PFSK-1 (cell line): Measurements from ENCODE around the gene XXYLT1.

Experiments used
- FOXP2 ChIP-seq: optimal IDR thresholded peaks from 2 replicates; pipeline ENCODE3; 2011; ENCODE audit warnings: borderline replicate concordance, control low read depth, inconsistent platforms; ENCODE audit not compliant: insufficient read depth; ENCODE audit errors: extremely low read length, extremely low read depth
- POLR2AphosphoS5 ChIP-seq: IDR thresholded peaks from 2 replicates; pipeline ENCODE4 v1.6.1; 2012; ENCODE audit warnings: low read depth, mild to moderate bottlenecking, control low read depth, low read length, moderate library complexity
- SIN3A ChIP-seq: IDR thresholded peaks from 2 replicates; pipeline ENCODE4 v1.6.1; 2012; ENCODE audit warnings: mild to moderate bottlenecking, low read length, moderate library complexity, borderline replicate concordance; ENCODE audit not compliant: insufficient read depth
- TAF1 ChIP-seq: IDR thresholded peaks from 2 replicates; pipeline ENCODE4 v1.6.1; 2012; ENCODE audit warnings: low read length, control low read depth, borderline replicate concordance; ENCODE audit not compliant: insufficient read depth
- TF ChIP-seq, protein P1 (sequence below), 2 experiments: IDR thresholded peaks; 2 replicates each; pipeline versions ENCODE4 v1.6.1 to v1.8.0; 2011 to 2012; ENCODE audit warnings: low read depth in 2 of 2, low read length in 2 of 2, control low read depth in 1 of 2, inconsistent platforms in 1 of 2, mild to moderate bottlenecking in 1 of 2, moderate library complexity in 1 of 2; ENCODE audit not compliant: insufficient read depth in 1 of 2

The XXYLT1 gene

DNA sequence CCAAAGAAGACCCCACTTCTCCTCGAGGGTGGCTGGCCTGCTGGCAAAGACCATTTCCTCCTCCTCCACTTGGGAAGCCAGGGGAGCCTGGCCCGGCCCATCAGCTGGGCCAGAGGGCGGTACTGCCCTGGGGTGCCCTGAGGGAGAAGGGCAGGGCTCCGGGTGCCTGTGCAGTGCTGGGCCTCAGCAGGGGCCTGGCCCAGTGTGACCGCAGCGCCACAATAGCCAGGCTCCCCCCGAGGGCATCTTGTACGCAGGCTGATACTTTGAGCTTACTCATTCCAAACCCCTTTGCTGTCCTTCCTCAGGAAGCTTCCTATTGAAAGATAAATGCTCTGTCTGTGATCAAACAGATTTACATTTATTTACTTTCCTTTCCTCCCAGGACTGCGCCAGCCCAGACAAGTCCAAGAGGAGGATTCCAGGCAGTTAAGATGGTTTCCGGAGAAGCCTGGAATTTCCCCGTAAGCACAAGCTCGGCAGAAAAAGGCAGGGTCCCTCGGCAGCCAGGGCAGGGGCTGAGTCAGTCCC, 240.1 kb downstream of the XXYLT1 start:
- TF ChIP-seq SIN3A (no peak), TAF1 (no peak), POLR2AphosphoS5 (no peak), FOXP2 (no peak)
- TF ChIP-seq, protein P1, sequence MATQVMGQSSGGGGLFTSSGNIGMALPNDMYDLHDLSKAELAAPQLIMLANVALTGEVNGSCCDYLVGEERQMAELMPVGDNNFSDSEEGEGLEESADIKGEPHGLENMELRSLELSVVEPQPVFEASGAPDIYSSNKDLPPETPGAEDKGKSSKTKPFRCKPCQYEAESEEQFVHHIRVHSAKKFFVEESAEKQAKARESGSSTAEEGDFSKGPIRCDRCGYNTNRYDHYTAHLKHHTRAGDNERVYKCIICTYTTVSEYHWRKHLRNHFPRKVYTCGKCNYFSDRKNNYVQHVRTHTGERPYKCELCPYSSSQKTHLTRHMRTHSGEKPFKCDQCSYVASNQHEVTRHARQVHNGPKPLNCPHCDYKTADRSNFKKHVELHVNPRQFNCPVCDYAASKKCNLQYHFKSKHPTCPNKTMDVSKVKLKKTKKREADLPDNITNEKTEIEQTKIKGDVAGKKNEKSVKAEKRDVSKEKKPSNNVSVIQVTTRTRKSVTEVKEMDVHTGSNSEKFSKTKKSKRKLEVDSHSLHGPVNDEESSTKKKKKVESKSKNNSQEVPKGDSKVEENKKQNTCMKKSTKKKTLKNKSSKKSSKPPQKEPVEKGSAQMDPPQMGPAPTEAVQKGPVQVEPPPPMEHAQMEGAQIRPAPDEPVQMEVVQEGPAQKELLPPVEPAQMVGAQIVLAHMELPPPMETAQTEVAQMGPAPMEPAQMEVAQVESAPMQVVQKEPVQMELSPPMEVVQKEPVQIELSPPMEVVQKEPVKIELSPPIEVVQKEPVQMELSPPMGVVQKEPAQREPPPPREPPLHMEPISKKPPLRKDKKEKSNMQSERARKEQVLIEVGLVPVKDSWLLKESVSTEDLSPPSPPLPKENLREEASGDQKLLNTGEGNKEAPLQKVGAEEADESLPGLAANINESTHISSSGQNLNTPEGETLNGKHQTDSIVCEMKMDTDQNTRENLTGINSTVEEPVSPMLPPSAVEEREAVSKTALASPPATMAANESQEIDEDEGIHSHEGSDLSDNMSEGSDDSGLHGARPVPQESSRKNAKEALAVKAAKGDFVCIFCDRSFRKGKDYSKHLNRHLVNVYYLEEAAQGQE (IDR thresholded peaks at IDR 0.05; ENCODE audit: insufficient read depth in 1 of 2, low read depth in 2 of 2, low read length in 2 of 2), result no peak

DNA sequence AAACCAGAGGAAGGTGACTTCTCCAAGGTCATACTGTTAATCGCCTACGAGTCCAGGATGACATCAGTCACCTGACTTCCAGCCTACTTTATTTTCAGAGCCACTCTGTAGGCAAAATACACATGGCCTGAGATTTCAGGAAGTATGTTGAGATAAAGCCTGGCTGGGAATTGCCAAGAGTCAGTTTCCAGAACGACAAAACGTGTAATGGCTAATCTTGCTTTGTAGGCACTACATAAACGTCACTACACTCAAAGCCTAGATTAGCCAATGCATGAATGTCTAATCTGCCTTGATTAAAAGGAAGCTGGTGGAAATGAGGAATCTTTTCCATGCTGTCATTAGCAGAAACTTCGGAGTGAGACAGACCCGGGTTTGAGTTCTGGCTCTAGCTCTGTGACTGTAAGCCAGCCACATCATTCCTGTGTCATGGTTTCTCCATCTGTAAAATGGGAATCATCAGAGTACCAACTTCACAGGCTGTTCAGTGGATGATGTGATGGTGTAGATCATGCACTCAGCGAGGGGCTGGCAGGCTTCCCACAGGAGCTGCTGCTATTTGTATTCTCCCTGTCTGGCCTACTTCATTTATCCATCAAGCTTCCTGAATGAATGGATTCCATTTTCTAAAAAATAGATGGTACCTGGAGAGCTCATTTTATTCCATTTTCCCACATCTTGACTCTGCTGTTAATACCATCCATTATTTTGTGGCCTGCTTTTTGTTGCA, 241.9 kb downstream of the XXYLT1 start:
- TF ChIP-seq SIN3A (no peak), POLR2AphosphoS5 (no peak), TAF1 (no peak), FOXP2 (no peak)
- TF ChIP-seq, protein P1 (IDR thresholded peaks at IDR 0.05; ENCODE audit: insufficient read depth in 1 of 2, low read depth in 2 of 2, low read length in 2 of 2), result no peak

DNA sequence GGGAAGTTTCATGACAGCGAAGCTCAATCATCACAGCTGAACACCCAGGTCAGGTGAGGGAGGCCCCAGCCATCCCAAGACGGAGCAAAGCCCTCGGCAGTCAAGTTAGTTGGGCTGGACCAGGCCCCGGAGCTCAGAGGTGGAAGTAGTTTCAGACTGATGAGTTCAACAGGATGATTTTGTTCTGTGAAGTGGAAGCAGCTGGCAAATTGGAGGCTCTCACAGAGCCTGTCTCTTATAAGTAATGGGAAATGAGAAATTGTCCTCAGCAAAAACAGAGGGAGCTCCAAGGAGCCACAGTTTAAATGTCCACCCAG, 245.1 kb downstream of the XXYLT1 start:
- TF ChIP-seq TAF1 (no peak), SIN3A (no peak), FOXP2 (no peak), POLR2AphosphoS5 (no peak)
- TF ChIP-seq, protein P1 (IDR thresholded peaks at IDR 0.05; ENCODE audit: insufficient read depth in 1 of 2, low read depth in 2 of 2, low read length in 2 of 2), result no peak

DNA sequence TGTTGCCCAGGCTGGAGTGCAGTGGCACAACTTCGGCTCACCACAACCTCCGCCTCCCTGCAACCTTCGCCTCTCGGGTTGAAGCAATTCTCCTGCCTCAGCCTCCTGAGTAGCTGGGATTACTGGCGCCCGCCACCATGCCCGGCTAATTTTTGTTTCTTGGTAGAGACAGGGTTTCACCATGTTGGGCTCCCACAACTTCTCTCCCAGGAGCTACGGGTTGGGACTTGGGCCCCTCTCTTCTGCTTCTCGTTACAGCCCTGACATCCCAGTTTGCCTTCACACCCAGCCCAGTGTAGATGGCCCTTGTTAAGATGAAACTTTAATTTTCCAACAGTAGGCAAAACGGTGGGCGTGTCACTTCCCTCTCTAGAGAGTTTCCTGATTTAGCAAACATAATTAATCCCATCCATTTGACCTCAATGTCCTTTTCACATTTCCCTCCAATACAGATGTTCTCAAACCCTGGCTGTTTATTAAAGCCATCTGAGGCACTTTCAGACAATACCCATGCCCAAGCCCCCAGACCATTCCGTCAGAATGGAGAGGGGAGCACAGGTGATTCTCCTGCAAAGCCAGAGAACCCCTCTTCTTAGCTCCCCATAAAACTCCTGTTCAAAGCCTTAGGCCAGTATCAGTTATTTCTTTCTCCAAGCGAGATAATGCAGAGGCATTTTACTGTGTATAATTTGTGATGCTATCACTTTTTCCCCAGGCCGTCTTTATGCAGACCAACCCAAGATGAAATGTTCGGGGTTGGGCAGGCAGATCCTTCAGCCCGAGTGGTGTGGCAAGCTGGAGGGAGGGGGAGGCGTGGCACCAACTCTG, 245.7 kb downstream of the XXYLT1 start:
- TF ChIP-seq, protein P1 (IDR thresholded peaks at IDR 0.05; ENCODE audit: insufficient read depth in 1 of 2, low read depth in 2 of 2, low read length in 2 of 2), result no peak
